ENCODE measurements around the gene ELK4. TPM values are rescaled to one million over a fixed set of nuclear protein-coding genes. Genes with fewer than 3 reads are reported as not detected.

The ELK4 gene
- total and polyA plus RNA-seq, 8 donors = 23.6 to 69.9 (median 26.9) TPM

DNA sequence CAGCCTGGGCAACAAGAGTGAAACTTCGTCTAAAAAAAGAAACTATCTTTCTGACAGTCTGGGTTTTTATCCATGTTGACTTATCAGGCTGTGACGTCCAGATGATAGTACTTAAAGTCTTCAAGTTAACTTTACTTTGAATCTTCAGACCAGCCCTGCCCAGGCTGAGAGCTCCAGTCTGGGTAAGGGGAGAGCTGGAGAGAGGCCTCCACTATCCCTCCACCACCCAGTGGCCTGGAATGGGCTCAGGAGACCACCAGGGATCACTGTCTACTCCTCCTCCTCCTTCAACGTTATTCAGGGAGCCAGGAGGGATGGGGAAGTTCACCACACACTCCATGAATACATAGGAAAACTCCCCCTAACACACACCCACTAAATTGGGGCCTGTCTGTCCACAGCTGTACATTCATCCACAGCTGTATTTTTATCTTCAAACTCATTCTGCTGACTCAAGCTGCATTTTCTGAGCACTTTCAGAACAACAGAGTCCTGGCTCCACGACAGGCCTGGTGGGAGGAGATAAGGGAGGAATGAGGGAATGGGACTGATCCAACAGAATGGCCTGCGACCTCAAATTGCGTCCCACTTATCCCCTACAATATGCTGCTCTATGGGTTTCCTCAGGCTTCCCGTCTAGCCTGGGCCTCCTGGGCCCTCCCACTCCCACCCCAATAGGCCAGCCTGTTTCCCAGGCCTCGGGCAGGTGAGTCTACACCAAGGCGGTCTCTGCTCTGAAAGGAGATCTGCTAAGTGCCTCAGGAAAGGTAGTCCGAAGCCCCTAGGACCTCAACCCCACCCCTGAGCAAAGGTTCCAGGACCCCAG lies 46.7 kb upstream of the ELK4 start:
- intact Hi-C loops (cut with DNase I) = no loop called here
- DNase-seq (peak in 2 of 4 donors; percentile 82 to 92), ATAC-seq (peak; percentile 44)
- TF ChIP-seq, protein P1, sequence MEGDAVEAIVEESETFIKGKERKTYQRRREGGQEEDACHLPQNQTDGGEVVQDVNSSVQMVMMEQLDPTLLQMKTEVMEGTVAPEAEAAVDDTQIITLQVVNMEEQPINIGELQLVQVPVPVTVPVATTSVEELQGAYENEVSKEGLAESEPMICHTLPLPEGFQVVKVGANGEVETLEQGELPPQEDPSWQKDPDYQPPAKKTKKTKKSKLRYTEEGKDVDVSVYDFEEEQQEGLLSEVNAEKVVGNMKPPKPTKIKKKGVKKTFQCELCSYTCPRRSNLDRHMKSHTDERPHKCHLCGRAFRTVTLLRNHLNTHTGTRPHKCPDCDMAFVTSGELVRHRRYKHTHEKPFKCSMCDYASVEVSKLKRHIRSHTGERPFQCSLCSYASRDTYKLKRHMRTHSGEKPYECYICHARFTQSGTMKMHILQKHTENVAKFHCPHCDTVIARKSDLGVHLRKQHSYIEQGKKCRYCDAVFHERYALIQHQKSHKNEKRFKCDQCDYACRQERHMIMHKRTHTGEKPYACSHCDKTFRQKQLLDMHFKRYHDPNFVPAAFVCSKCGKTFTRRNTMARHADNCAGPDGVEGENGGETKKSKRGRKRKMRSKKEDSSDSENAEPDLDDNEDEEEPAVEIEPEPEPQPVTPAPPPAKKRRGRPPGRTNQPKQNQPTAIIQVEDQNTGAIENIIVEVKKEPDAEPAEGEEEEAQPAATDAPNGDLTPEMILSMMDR (IDR thresholded peaks at IDR 0.05) = no peak
- Histone ChIP-seq H3K9me3 (no peaks in the 10 kb centered on the region), H3K36me3 (no peaks in the 10 kb centered on the region), H3K27me3 (peaks cover 0 to 35% of the 10 kb centered on the region in 2 donors), H3K27ac (peak overlapping the region in 1 of 2 donors; percentile 56), H3K4me3 (peak overlapping the region in 1 of 2 donors; percentile 66), H3K4me1 (peaks cover 3 to 20% of the 10 kb centered on the region in 2 donors)

DNA sequence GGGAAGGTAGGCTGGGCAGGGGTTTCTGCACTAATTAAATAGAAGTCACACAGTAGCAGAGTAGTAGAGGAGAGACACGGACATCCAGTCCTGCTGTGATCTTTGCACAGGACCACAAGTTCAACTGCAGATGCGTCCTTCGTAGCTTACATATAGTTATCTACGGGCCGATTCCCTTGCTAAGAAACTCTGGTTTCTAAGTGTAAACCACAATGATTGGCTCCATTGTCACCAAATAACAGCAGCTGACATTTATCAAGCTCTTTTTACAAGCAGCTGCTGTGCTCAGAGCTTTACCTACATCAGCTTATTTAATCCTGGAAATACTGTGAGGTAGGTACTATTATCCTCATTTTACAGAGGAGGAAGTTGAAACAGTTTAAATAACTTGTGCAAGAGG lies 45.4 kb upstream of the ELK4 start:
- Histone ChIP-seq H3K4me3 (no peak overlapping the region), H3K27ac (no peak overlapping the region), H3K36me3 (no peaks in the 10 kb centered on the region), H3K27me3 (peaks cover 0 to 35% of the 10 kb centered on the region in 2 donors), H3K9me3 (no peaks in the 10 kb centered on the region), H3K4me1 (peaks cover 3 to 20% of the 10 kb centered on the region in 2 donors)
- TF ChIP-seq, protein P1 (IDR thresholded peaks at IDR 0.05) = no peak
- intact Hi-C loops (cut with DNase I) = no loop called here
- no peak for ATAC-seq
- DNase-seq = no peak

DNA sequence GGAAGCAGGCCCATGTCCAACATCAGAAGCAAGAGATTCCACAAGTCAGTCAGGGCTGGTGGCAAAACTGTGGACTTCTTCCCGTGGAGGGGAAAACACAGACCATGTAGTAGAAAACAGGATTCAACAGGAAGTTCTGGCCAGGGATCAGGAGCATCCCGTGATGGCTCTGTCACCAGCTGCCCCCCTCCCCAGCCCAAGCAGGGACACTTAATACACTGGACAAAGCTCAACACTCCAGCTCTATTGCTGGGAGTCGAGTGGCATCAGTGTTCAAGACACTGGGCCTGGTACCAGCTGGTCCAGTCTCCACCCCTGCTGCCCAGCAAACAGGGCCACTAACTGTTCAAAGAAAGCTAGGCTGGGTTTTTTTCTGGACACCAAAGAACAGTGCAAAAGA lies 44.8 kb upstream of the ELK4 start:
- peaks cover 3 to 20% of the 10 kb centered on the region in 2 donors for H3K4me1 ChIP-seq
- DNase-seq (no peak), ATAC-seq (no peak)
- no peak overlapping the region for H3K27ac ChIP-seq
- H3K4me3 ChIP-seq = no peak overlapping the region
- intact Hi-C loops (cut with DNase I) = no loop called here
- TF ChIP-seq, protein P1 (IDR thresholded peaks at IDR 0.05) = no peak
- peaks cover 0 to 33% of the 10 kb centered on the region in 2 donors for H3K27me3 ChIP-seq
- H3K9me3 ChIP-seq = no peaks in the 10 kb centered on the region
- H3K36me3 ChIP-seq = no peaks in the 10 kb centered on the region

DNA sequence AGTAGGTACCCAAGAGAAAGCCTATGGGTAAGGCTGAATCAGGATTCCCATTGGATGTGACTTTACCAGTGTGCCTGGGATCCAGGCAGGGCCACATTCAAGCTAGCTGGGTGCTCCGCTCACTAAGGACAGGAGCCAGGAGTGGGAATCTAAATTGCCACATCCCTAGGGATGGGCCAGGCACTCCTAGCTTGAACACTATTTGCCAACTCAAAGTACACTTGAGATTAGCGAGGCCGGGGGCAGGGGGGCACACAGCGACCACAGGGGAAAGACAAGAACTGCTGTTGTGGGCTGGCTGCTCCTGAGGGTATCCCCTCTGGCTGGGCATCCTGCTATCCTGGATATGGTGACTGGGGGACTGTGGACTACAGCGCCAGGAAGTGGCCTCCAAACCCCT lies 44.2 kb upstream of the ELK4 start:
- intact Hi-C loops (cut with DNase I) = no loop called here
- TF ChIP-seq, protein P1 (IDR thresholded peaks at IDR 0.05) = no peak

DNA sequence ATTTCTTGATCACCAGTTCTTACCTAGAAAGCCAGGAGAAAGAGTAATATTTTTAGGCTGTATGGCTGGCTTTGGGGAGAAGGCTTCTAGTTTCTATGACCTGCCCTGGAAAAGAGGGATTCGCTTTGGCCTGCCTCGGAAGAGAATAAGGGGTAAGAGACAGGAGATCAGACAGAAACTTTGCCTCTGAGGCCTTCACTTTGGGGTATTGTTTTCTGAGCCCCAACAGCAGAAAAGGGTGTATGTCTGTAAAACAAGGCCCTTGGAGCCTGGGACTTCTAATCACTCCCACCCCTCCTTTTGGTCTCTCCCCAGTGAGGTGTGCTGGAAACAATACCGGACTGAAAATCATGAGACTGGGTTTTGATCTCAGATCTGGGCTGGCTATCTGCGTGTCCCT lies 43.4 kb upstream of the ELK4 start:
- DNase-seq = no peak
- Histone ChIP-seq H3K27me3 (peaks cover 0 to 24% of the 10 kb centered on the region in 2 donors), H3K9me3 (no peaks in the 10 kb centered on the region), H3K4me3 (no peak overlapping the region), H3K36me3 (no peaks in the 10 kb centered on the region), H3K4me1 (peaks cover 0 to 14% of the 10 kb centered on the region in 2 donors), H3K27ac (no peak overlapping the region)
- intact Hi-C loops (cut with DNase I) = no loop called here
- TF ChIP-seq, protein P1 (IDR thresholded peaks at IDR 0.05) = no peak
- no peak for ATAC-seq

More for the DNA sequence above, 44.2 kb upstream of the ELK4 start:
- Histone ChIP-seq H3K36me3 (no peaks in the 10 kb centered on the region), H3K9me3 (no peaks in the 10 kb centered on the region), H3K27ac (no peak overlapping the region), H3K27me3 (peaks cover 0 to 27% of the 10 kb centered on the region in 2 donors), H3K4me1 (peaks cover 3 to 20% of the 10 kb centered on the region in 2 donors), H3K4me3 (no peak overlapping the region)
- ATAC-seq (no peak), DNase-seq (no peak)

All from left lung (tissue), 10 donors.